H1 (cell line): Measurements from ENCODE around the gene PAK1IP1.

Experiments
- EP300 ChIP-seq, 2 experiments: IDR thresholded peaks; 1 replicate in 1 of 2; 2 replicates in 1 of 2; pipeline ENCODE4 v1.6.1; 2011 to 2012; ENCODE audit warnings: low read depth in 2 of 2, low read length in 2 of 2, mild to moderate bottlenecking in 2 of 2, borderline replicate concordance in 1 of 2, inconsistent platforms in 1 of 2, moderate library complexity in 1 of 2
- HDAC2 ChIP-seq, 2 experiments: fragments of 300-600 bp in 1 of 2; sonication (generic) in 1 of 2; IDR thresholded peaks; 2 replicates each; pipeline ENCODE4 v1.6.1; 2011 to 2012; ENCODE audit warnings: low read depth in 2 of 2, low read length in 2 of 2, mild to moderate bottlenecking in 2 of 2, moderate library complexity in 2 of 2, borderline replicate concordance in 1 of 2, inconsistent platforms in 1 of 2
- JUND ChIP-seq: IDR thresholded peaks from 2 replicates; pipeline ENCODE4 v1.6.1; 2011; ENCODE audit warnings: mild to moderate bottlenecking, improper control_type of control experiment, low read length
- POLR2A ChIP-seq, 2 experiments: IDR thresholded peaks; 1 replicate in 1 of 2; 2 replicates in 1 of 2; pipeline ENCODE4 v1.6.1; 2011; ENCODE audit warnings: low read depth in 2 of 2, low read length in 2 of 2, mild to moderate bottlenecking in 2 of 2; ENCODE audit errors: control extremely low read depth in 1 of 2
- SP1 ChIP-seq: IDR thresholded peaks from 2 replicates; pipeline ENCODE4 v1.6.1; 2011; ENCODE audit warnings: low read depth, low read length
- ZNF274 ChIP-seq: IDR thresholded peaks from 2 replicates; pipeline ENCODE4 v1.7.0; 2012; ENCODE audit warnings: low read length, borderline replicate concordance; ENCODE audit errors: extremely low read depth
- TF ChIP-seq, protein P1 (sequence below): IDR thresholded peaks from 2 replicates; pipeline ENCODE4 v1.6.1; 2012; ENCODE audit warnings: inconsistent platforms
- TF ChIP-seq, protein P2 (sequence below), 3 experiments: IDR thresholded peaks; 1 replicate in 2 of 3; 2 replicates in 1 of 3; pipeline versions ENCODE4 v1.5.1 to v1.6.1; 2011; ENCODE audit warnings: low read length in 3 of 3, mild to moderate bottlenecking in 3 of 3, inconsistent platforms in 2 of 3, low read depth in 1 of 3, moderate library complexity in 1 of 3; ENCODE audit not compliant: insufficient read depth in 1 of 3; ENCODE audit errors: control extremely low read depth in 1 of 3
- TF ChIP-seq, protein P3 (sequence below): fragments of 300-600 bp; sonication (generic); IDR thresholded peaks from 2 replicates; pipeline ENCODE4 v1.7.1; 2012; ENCODE audit warnings: low read length, moderate library complexity, mild to moderate bottlenecking, inconsistent platforms; ENCODE audit not compliant: insufficient replicate concordance

DNA sequence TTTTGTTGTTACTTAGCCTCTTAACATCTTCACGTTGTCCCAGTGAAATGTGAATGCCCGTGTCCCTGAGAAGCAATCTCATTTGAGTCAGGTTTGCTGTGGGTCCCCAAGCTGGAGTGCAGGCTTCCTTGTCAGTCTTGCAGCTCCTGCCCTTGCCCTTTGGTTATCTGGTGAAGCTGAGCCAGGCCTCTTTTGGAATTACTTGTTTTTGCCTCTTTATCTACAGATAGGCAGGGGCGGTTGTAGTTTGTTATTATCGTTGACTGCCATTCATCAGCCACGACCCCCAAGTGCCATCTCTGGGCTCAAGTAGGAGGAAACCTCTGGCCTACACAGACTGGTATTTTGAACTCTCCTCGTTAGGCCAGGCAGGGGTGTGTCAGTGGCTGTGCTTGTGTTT lies 30.3 kb downstream of the PAK1IP1 start:
- TF ChIP-seq ZNF274 (no peak), HDAC2 (IDR thresholded peaks at IDR 0.05; ENCODE audit: borderline replicate concordance in 1 of 2, low read depth in 2 of 2, low read length in 2 of 2) (no peak), EP300 (IDR thresholded peaks at IDR 0.05; ENCODE audit: borderline replicate concordance in 1 of 2, low read depth in 2 of 2, low read length in 2 of 2) (no peak), SP1 (no peak), JUND (no peak), POLR2A (IDR thresholded peaks at IDR 0.05; ENCODE audit: control extremely low read depth in 1 of 2, low read depth in 2 of 2, low read length in 2 of 2) (no peak)
- TF ChIP-seq, protein P1, sequence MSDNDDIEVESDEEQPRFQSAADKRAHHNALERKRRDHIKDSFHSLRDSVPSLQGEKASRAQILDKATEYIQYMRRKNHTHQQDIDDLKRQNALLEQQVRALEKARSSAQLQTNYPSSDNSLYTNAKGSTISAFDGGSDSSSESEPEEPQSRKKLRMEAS: no peak
- TF ChIP-seq, protein P2, sequence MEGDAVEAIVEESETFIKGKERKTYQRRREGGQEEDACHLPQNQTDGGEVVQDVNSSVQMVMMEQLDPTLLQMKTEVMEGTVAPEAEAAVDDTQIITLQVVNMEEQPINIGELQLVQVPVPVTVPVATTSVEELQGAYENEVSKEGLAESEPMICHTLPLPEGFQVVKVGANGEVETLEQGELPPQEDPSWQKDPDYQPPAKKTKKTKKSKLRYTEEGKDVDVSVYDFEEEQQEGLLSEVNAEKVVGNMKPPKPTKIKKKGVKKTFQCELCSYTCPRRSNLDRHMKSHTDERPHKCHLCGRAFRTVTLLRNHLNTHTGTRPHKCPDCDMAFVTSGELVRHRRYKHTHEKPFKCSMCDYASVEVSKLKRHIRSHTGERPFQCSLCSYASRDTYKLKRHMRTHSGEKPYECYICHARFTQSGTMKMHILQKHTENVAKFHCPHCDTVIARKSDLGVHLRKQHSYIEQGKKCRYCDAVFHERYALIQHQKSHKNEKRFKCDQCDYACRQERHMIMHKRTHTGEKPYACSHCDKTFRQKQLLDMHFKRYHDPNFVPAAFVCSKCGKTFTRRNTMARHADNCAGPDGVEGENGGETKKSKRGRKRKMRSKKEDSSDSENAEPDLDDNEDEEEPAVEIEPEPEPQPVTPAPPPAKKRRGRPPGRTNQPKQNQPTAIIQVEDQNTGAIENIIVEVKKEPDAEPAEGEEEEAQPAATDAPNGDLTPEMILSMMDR (IDR thresholded peaks at IDR 0.05; ENCODE audit: control extremely low read depth in 1 of 3, insufficient read depth in 1 of 3, low read depth in 1 of 3, low read length in 3 of 3): no peak
- TF ChIP-seq, protein P3, sequence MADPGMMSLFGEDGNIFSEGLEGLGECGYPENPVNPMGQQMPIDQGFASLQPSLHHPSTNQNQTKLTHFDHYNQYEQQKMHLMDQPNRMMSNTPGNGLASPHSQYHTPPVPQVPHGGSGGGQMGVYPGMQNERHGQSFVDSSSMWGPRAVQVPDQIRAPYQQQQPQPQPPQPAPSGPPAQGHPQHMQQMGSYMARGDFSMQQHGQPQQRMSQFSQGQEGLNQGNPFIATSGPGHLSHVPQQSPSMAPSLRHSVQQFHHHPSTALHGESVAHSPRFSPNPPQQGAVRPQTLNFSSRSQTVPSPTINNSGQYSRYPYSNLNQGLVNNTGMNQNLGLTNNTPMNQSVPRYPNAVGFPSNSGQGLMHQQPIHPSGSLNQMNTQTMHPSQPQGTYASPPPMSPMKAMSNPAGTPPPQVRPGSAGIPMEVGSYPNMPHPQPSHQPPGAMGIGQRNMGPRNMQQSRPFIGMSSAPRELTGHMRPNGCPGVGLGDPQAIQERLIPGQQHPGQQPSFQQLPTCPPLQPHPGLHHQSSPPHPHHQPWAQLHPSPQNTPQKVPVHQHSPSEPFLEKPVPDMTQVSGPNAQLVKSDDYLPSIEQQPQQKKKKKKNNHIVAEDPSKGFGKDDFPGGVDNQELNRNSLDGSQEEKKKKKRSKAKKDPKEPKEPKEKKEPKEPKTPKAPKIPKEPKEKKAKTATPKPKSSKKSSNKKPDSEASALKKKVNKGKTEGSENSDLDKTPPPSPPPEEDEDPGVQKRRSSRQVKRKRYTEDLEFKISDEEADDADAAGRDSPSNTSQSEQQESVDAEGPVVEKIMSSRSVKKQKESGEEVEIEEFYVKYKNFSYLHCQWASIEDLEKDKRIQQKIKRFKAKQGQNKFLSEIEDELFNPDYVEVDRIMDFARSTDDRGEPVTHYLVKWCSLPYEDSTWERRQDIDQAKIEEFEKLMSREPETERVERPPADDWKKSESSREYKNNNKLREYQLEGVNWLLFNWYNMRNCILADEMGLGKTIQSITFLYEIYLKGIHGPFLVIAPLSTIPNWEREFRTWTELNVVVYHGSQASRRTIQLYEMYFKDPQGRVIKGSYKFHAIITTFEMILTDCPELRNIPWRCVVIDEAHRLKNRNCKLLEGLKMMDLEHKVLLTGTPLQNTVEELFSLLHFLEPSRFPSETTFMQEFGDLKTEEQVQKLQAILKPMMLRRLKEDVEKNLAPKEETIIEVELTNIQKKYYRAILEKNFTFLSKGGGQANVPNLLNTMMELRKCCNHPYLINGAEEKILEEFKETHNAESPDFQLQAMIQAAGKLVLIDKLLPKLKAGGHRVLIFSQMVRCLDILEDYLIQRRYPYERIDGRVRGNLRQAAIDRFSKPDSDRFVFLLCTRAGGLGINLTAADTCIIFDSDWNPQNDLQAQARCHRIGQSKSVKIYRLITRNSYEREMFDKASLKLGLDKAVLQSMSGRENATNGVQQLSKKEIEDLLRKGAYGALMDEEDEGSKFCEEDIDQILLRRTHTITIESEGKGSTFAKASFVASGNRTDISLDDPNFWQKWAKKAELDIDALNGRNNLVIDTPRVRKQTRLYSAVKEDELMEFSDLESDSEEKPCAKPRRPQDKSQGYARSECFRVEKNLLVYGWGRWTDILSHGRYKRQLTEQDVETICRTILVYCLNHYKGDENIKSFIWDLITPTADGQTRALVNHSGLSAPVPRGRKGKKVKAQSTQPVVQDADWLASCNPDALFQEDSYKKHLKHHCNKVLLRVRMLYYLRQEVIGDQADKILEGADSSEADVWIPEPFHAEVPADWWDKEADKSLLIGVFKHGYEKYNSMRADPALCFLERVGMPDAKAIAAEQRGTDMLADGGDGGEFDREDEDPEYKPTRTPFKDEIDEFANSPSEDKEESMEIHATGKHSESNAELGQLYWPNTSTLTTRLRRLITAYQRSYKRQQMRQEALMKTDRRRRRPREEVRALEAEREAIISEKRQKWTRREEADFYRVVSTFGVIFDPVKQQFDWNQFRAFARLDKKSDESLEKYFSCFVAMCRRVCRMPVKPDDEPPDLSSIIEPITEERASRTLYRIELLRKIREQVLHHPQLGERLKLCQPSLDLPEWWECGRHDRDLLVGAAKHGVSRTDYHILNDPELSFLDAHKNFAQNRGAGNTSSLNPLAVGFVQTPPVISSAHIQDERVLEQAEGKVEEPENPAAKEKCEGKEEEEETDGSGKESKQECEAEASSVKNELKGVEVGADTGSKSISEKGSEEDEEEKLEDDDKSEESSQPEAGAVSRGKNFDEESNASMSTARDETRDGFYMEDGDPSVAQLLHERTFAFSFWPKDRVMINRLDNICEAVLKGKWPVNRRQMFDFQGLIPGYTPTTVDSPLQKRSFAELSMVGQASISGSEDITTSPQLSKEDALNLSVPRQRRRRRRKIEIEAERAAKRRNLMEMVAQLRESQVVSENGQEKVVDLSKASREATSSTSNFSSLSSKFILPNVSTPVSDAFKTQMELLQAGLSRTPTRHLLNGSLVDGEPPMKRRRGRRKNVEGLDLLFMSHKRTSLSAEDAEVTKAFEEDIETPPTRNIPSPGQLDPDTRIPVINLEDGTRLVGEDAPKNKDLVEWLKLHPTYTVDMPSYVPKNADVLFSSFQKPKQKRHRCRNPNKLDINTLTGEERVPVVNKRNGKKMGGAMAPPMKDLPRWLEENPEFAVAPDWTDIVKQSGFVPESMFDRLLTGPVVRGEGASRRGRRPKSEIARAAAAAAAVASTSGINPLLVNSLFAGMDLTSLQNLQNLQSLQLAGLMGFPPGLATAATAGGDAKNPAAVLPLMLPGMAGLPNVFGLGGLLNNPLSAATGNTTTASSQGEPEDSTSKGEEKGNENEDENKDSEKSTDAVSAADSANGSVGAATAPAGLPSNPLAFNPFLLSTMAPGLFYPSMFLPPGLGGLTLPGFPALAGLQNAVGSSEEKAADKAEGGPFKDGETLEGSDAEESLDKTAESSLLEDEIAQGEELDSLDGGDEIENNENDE: no peak
